SK-N-SH (cell line): ENCODE data around the gene PCNX3. TPM values are rescaled to one million over a fixed set of nuclear protein-coding genes. Genes with fewer than 3 reads are reported as not detected.

Experiments
- CTCF ChIA-PET: fragments of 300-600, 350-600 bp; formaldehyde crosslinking; extraction: SDS; loops from one replicate; lab custom pipeline; 2021; lab: Yijun Ruan, JAX
- POLR2A ChIA-PET: fragments of 350-600 bp; sonication (Branson Sonifier 250); formaldehyde crosslinking; extraction: SDS; loops from one replicate; lab custom pipeline; 2020; ENCODE audit warnings: antibody characterized with exemption, inconsistent platforms; lab: Yijun Ruan, JAX
- DNase-seq: peaks from one replicate; pipeline ENCODE4 v3.0.0; 2012
- H2AFZ ChIP-seq: fragments of 200-600 bp; sonication (generic); 2 replicates; pipeline ENCODE4 v1.8.1; 2016; ENCODE audit warnings: antibody characterized with exemption, mild to moderate bottlenecking, low read depth
- H3F3A ChIP-seq: fragments of 200-600 bp; sonication (generic); replicated peaks from 2 replicates; pipeline ENCODE3; 2016; ENCODE audit warnings: antibody characterized with exemption, mild to moderate bottlenecking; ENCODE audit not compliant: insufficient read depth
- H3K27ac ChIP-seq, 2 experiments: fragments of 200-500 bp in 1 of 2; fragments of 200-600 bp in 1 of 2; sonication (Bioruptor generic) in 1 of 2; sonication (generic), shearing (Covaris generic) in 1 of 2; 2 replicates each; pipeline versions ENCODE4 v1.5.1 to v1.6.1; 2014 to 2016; ENCODE audit warnings: low read depth in 2 of 2, inconsistent platforms in 1 of 2, low read length in 1 of 2, mild to moderate bottlenecking in 1 of 2, mixed read lengths in 1 of 2
- H3K27me3 ChIP-seq: fragments of 200-600 bp; sonication (generic), shearing (Covaris generic); 2 replicates; pipeline ENCODE4 v1.6.1; 2016; ENCODE audit warnings: mixed run types; ENCODE audit not compliant: insufficient read depth
- H3K36me3 ChIP-seq, 2 experiments: fragments of 200-500 bp in 1 of 2; fragments of 200-600 bp in 1 of 2; sonication (Bioruptor generic) in 1 of 2; sonication (generic) in 1 of 2; replicated peaks in 1 of 2; 2 replicates each; pipeline versions ENCODE3 to v1.5.1; 2014 to 2016; ENCODE audit warnings: low read length in 1 of 2, mild to moderate bottlenecking in 1 of 2; ENCODE audit not compliant: insufficient read depth in 2 of 2, control insufficient read depth in 1 of 2
- H3K4me1 ChIP-seq, 2 experiments: fragments of 200-500 bp in 1 of 2; fragments of 200-600 bp in 1 of 2; sonication (Bioruptor generic) in 1 of 2; sonication (generic), shearing (Covaris generic) in 1 of 2; 2 replicates each; pipeline versions ENCODE4 v1.5.1 to v1.6.1; 2014 to 2016; ENCODE audit warnings: low read depth in 1 of 2, low read length in 1 of 2, mixed run types in 1 of 2; ENCODE audit not compliant: insufficient read depth in 2 of 2, control insufficient read depth in 1 of 2
- H3K4me2 ChIP-seq: fragments of 200-600 bp; sonication (generic), shearing (Covaris generic); 2 replicates; pipeline ENCODE4 v1.6.1; 2017; ENCODE audit warnings: mixed run types
- H3K4me3 ChIP-seq, 2 experiments: fragments of 200-500 bp in 1 of 2; fragments of 200-600 bp in 1 of 2; sonication (Bioruptor generic) in 1 of 2; sonication (generic), shearing (Covaris generic) in 1 of 2; 2 replicates each; pipeline versions ENCODE4 v1.5.1 to v1.8.1; 2014 to 2016; ENCODE audit warnings: low read depth in 2 of 2, inconsistent platforms in 1 of 2, low read length in 1 of 2, mild to moderate bottlenecking in 1 of 2, mixed read lengths in 1 of 2, moderate library complexity in 1 of 2
- H3K79me2 ChIP-seq: fragments of 200-600 bp; sonication (generic); 2 replicates; pipeline ENCODE4 v1.8.1; 2017; ENCODE audit warnings: mild to moderate bottlenecking; ENCODE audit not compliant: insufficient read depth
- H3K9ac ChIP-seq: fragments of 200-600 bp; sonication (generic); 2 replicates; pipeline ENCODE4 v1.6.1; 2017; ENCODE audit warnings: mixed run types
- H3K9me2 ChIP-seq: fragments of 200-600 bp; sonication (generic); 2 replicates; pipeline ENCODE4 v1.6.1; 2017; ENCODE audit warnings: mixed run types
- H3K9me3 ChIP-seq: fragments of 200-600 bp; sonication (generic); 2 replicates; pipeline ENCODE4 v1.6.1; 2017; ENCODE audit warnings: mixed run types, mild to moderate bottlenecking, moderate library complexity
- H4K20me1 ChIP-seq: fragments of 200-600 bp; sonication (generic); 2 replicates; pipeline ENCODE4 v1.6.1; 2017; ENCODE audit warnings: mild to moderate bottlenecking, mixed run types; ENCODE audit not compliant: insufficient read depth
- ELF1 ChIP-seq: IDR thresholded peaks from 2 replicates; pipeline ENCODE4 v1.4.0; 2012
- EP300 ChIP-seq, 2 experiments: IDR thresholded peaks; 2 replicates each; pipeline versions ENCODE4 v1.4.0 to v1.6.1; 2012; ENCODE audit warnings: borderline replicate concordance in 1 of 2, low read depth in 1 of 2, low read length in 1 of 2
- EZH2phosphoT487 ChIP-seq: fragments of 200-600 bp; sonication (generic); IDR thresholded peaks from 2 replicates; pipeline ENCODE4 v1.6.1; 2017; ENCODE audit warnings: low read depth, mixed run types, mild to moderate bottlenecking, antibody characterized with exemption, moderate library complexity, borderline replicate concordance
- FOSL2 ChIP-seq: IDR thresholded peaks from 2 replicates; pipeline ENCODE4 v1.4.0; 2012; ENCODE audit warnings: low read depth, mild to moderate bottlenecking, moderate library complexity, borderline replicate concordance
- GATA2 ChIP-seq: sonication (generic); formaldehyde crosslinking; IDR thresholded peaks from 2 replicates; pipeline ENCODE4 v1.5.0; 2020; ENCODE audit warnings: mild to moderate bottlenecking, missing genetic modification reagents
- JUND ChIP-seq: IDR thresholded peaks from 2 replicates; pipeline ENCODE4 v1.4.0; 2012
- MAX ChIP-seq: IDR thresholded peaks from 2 replicates; pipeline ENCODE4 v1.4.0; 2012; ENCODE audit warnings: low read depth
- MEF2A ChIP-seq: IDR thresholded peaks from 2 replicates; pipeline ENCODE4 v1.4.0; 2012; ENCODE audit warnings: low read depth, borderline replicate concordance
- MXI1 ChIP-seq: IDR thresholded peaks from 2 replicates; pipeline ENCODE4 v1.6.1; 2012; ENCODE audit warnings: mild to moderate bottlenecking, low read depth, low read length, improper control_type of control experiment
- NRF1 ChIP-seq: IDR thresholded peaks from 2 replicates; pipeline ENCODE4 v1.6.1; 2012; ENCODE audit warnings: low read depth, mild to moderate bottlenecking, low read length
- PBX3 ChIP-seq: IDR thresholded peaks from 2 replicates; pipeline ENCODE4; 2012
- POLR2AphosphoS5 ChIP-seq: IDR thresholded peaks from 2 replicates; pipeline ENCODE4 v1.6.1; 2012; ENCODE audit warnings: low read depth, low read length
- RCOR1 ChIP-seq: fragments of 150-350 bp; IDR thresholded peaks from 2 replicates; pipeline ENCODE4 v1.6.1; 2017; ENCODE audit warnings: antibody characterized with exemption, low read length
- REST ChIP-seq: IDR thresholded peaks from 2 replicates; pipeline ENCODE4 v1.6.1; 2012; ENCODE audit warnings: mild to moderate bottlenecking, low read depth, low read length, moderate library complexity
- RFX5 ChIP-seq: IDR thresholded peaks from 2 replicates; pipeline ENCODE4 v1.6.1; 2012; ENCODE audit warnings: mild to moderate bottlenecking, improper control_type of control experiment, low read length
- RXRA ChIP-seq: IDR thresholded peaks from 2 replicates; pipeline ENCODE4 v1.4.0; 2012; ENCODE audit warnings: low read depth, mild to moderate bottlenecking, borderline replicate concordance
- TAF1 ChIP-seq: IDR thresholded peaks from 2 replicates; pipeline ENCODE4 v1.6.1; 2012; ENCODE audit warnings: low read depth, mild to moderate bottlenecking, low read length, moderate library complexity, borderline replicate concordance
- TEAD4 ChIP-seq: IDR thresholded peaks from 2 replicates; pipeline ENCODE4 v1.4.0; 2012; ENCODE audit warnings: mild to moderate bottlenecking, borderline replicate concordance; ENCODE audit not compliant: insufficient read depth
- USF2 ChIP-seq: fragments of 150-350 bp; IDR thresholded peaks from 2 replicates; pipeline ENCODE4 v1.6.1; 2017; ENCODE audit warnings: antibody characterized with exemption, low read length, low read depth, borderline replicate concordance
- YY1 ChIP-seq: IDR thresholded peaks from 2 replicates; pipeline ENCODE4 v1.4.0; 2012; ENCODE audit warnings: low read depth, mild to moderate bottlenecking
- ZBTB33 ChIP-seq: IDR thresholded peaks from 2 replicates; pipeline ENCODE4 v1.4.0; 2012; ENCODE audit warnings: low read depth, borderline replicate concordance
- WGBS: methylation state at CpG from one replicate; pipeline ENCODE4 v1.1.6; 2017; ENCODE audit warnings: low lambda C conversion rate; 5-methylcytosine and 5-hydroxymethylcytosine counted together
- polyA plus RNA-seq, 3 experiments: library from polyadenylated mRNA; depleted of rRNA; stranded (reverse); fragments of >200 nt; gene quantifications; 2 replicates each; pipeline ENCODE4 v1.2.3, GENCODE V29; 2012

Gene PCNX3
- polyA plus RNA-seq, 1 of the 3 experiments (the other 2 are of a cell fraction): 33.7 TPM

- H3K36me3 ChIP-seq: peaks cover 20 to 46% of the 10 kb centered on the region in 2 experiments
- H3K9me3 ChIP-seq: no peaks in the 10 kb centered on the region
- H3K4me3 ChIP-seq: no peak overlapping the region
- H4K20me1 ChIP-seq: peaks cover 18% of the 10 kb centered on the region
- no peak for DNase-seq
- no peak overlapping the region for H3K9ac ChIP-seq
- H3K4me1 ChIP-seq: peaks cover 28 to 33% of the 10 kb centered on the region in 2 experiments; a peak in 3 of 4 replicates
- H3K4me2 ChIP-seq: no peak overlapping the region
- no peak overlapping the region; a peak in 1 of 4 replicates for H3K27ac ChIP-seq
- CTCF ChIA-PET: interaction anchor here (0.6 to 13.3 kb wide), 2 partner anchors 13 to 111 kb away, joined by 4 to 216 read pairs; partner anchors contain the start of gene KCNK7
- peaks cover 35% of the 10 kb centered on the region for H3F3A ChIP-seq
- peaks cover 36% of the 10 kb centered on the region for H3K79me2 ChIP-seq
- no peak overlapping the region for H2AFZ ChIP-seq
- POLR2A ChIA-PET: no interaction called here
- no peaks in the 10 kb centered on the region for H3K9me2 ChIP-seq
- no peaks in the 10 kb centered on the region for H3K27me3 ChIP-seq
- WGBS: 97% methylated on average over 3 of the region's 3 CpGs
- TF ChIP-seq GATA2 (CRISPR knock-in tag) (no peak), RXRA (no peak), JUND (no peak), TAF1 (no peak), MXI1 (no peak), YY1 (no peak), MEF2A (no peak), TEAD4 (no peak), FOSL2 (no peak), POLR2AphosphoS5 (no peak), NRF1 (no peak), MAX (no peak), PBX3 (no peak), RCOR1 (no peak)
These were observed 36.9 kb upstream of the PCNX3 start for GRCh38 chr11:65578667-65579066.

GRCh38 chr11:65579291-65579690 is 36.3 kb upstream of the PCNX3 start:
- H3K4me3 ChIP-seq: no peak overlapping the region
- no peaks in the 10 kb centered on the region for H3K9me2 ChIP-seq
- no peak overlapping the region for H2AFZ ChIP-seq
- H3K27ac ChIP-seq: no peak overlapping the region
- POLR2A ChIA-PET: no interaction called here
- H3K27me3 ChIP-seq: no peaks in the 10 kb centered on the region
- H3K9me3 ChIP-seq: no peaks in the 10 kb centered on the region
- no peak overlapping the region for H3K4me2 ChIP-seq
- peaks cover 14% of the 10 kb centered on the region; the same call in 1 of the 2 replicates for H4K20me1 ChIP-seq
- peaks cover 33% of the 10 kb centered on the region for H3K79me2 ChIP-seq
- peaks cover 31% of the 10 kb centered on the region for H3F3A ChIP-seq
- WGBS: 89% methylated on average over 4 of the region's 4 CpGs
- no peak overlapping the region for H3K9ac ChIP-seq
- CTCF ChIA-PET: interaction anchor here (0.6 to 13.3 kb wide), 2 partner anchors 12 to 112 kb away, joined by 4 to 216 read pairs; partner anchors contain the start of gene KCNK7
- H3K36me3 ChIP-seq: peaks cover 18 to 46% of the 10 kb centered on the region in 2 experiments
- no peak for DNase-seq
- H3K4me1 ChIP-seq: peaks cover 24 to 30% of the 10 kb centered on the region in 2 experiments; a peak in 3 of 4 replicates
- no peak for TF ChIP-seq ZBTB33
- no peak for TF ChIP-seq EZH2phosphoT487
- no peak for TF ChIP-seq ELF1
- no peak for TF ChIP-seq USF2
- no peak for TF ChIP-seq RCOR1
- no peak for TF ChIP-seq EP300 (IDR thresholded peaks at IDR 0.05; ENCODE audit: borderline replicate concordance in 1 of 2, low read depth in 1 of 2, low read length in 1 of 2)
- no peak for TF ChIP-seq REST
- TF ChIP-seq RFX5: no peak
